GM23338 (cell line): Measurements from ENCODE around the gene NMBR. TPM values are rescaled to one million over a fixed set of nuclear protein-coding genes. Genes with fewer than 3 reads are reported as not detected.

Source experiments
- ATAC-seq: fragments of 200-7000 bp; cut with Tn5 transposase; 3 replicates; pipeline ENCODE4 v1.9.1; 2020
- DNase-seq: peaks from one replicate; pipeline ENCODE4 v3.0.0-alpha.2; 2015; ENCODE audit warnings: low spot score
- H2AFZ ChIP-seq: fragments of 200-600 bp; sonication (generic); 2 replicates; pipeline ENCODE4 v1.8.0; 2016; ENCODE audit warnings: antibody characterized with exemption, mild to moderate bottlenecking, moderate library complexity
- H3F3A ChIP-seq: fragments of 200-600 bp; sonication (generic); replicated peaks from 2 replicates; pipeline ENCODE4 v1.8.0; 2017; ENCODE audit warnings: antibody characterized with exemption, mixed run types, low read depth
- H3K27ac ChIP-seq: fragments of 200-600 bp; sonication (generic); 2 replicates; pipeline ENCODE4 v1.6.1; 2016; ENCODE audit warnings: low read depth
- H3K27me3 ChIP-seq: fragments of 200-600 bp; sonication (generic); 2 replicates; pipeline ENCODE4 v1.8.0; 2016; ENCODE audit warnings: mild to moderate bottlenecking, mixed run types, moderate library complexity; ENCODE audit not compliant: insufficient read depth
- H3K36me3 ChIP-seq: fragments of 200-600 bp; sonication (generic); 2 replicates; pipeline ENCODE4 v1.8.0; 2016; ENCODE audit warnings: mild to moderate bottlenecking; ENCODE audit not compliant: insufficient read depth
- H3K4me1 ChIP-seq: fragments of 200-600 bp; sonication (generic); 2 replicates; pipeline ENCODE4 v1.8.0; 2016; ENCODE audit warnings: mild to moderate bottlenecking, moderate library complexity; ENCODE audit not compliant: insufficient read depth
- H3K4me2 ChIP-seq: fragments of 200-600 bp; sonication (generic); 2 replicates; pipeline ENCODE4 v1.7.1; 2017; ENCODE audit warnings: mixed run types
- H3K4me3 ChIP-seq: fragments of 200-600 bp; sonication (generic); 2 replicates; pipeline ENCODE4 v1.6.1; 2016; ENCODE audit warnings: mixed run types
- H3K79me2 ChIP-seq: fragments of 200-600 bp; sonication (generic); replicated peaks from 2 replicates; pipeline ENCODE4 v1.8.0; 2017; ENCODE audit warnings: mild to moderate bottlenecking; ENCODE audit not compliant: insufficient read depth
- H3K9me2 ChIP-seq: fragments of 200-600 bp; sonication (generic); 2 replicates; pipeline ENCODE4 v1.8.0; 2017; ENCODE audit not compliant: insufficient read depth
- H4K20me1 ChIP-seq: fragments of 200-600 bp; sonication (generic); replicated peaks from 2 replicates; pipeline ENCODE4 v1.8.0; 2017; ENCODE audit warnings: mild to moderate bottlenecking; ENCODE audit not compliant: insufficient read depth
- H3K27ac Mint-ChIP-seq: 2 replicates; pipeline ENCODE4 v1.8.0; 2020; ENCODE audit warnings: inconsistent platforms, mild to moderate bottlenecking, moderate library complexity, mixed read lengths
- H3K27me3 Mint-ChIP-seq: 3 replicates; pipeline ENCODE4 v1.8.0; 2022; ENCODE audit warnings: low read depth, mild to moderate bottlenecking, moderate library complexity, mixed read lengths, inconsistent platforms; ENCODE audit not compliant: insufficient read depth, poor library complexity
- H3K36me3 Mint-ChIP-seq: 3 replicates; pipeline ENCODE4 v1.8.0; 2021; ENCODE audit warnings: low read depth, mild to moderate bottlenecking, inconsistent platforms, moderate library complexity, mixed read lengths
- H3K4me1 Mint-ChIP-seq: 3 replicates; pipeline ENCODE4 v1.8.0; 2020; ENCODE audit warnings: mild to moderate bottlenecking, inconsistent platforms, mixed read lengths
- H3K4me3 Mint-ChIP-seq: 3 replicates; pipeline ENCODE4 v1.8.0; 2021; ENCODE audit warnings: moderate library complexity, mild to moderate bottlenecking, inconsistent platforms, mixed read lengths
- H3K9me3 Mint-ChIP-seq: 3 replicates; pipeline ENCODE4 v1.8.0; 2020; ENCODE audit warnings: moderate library complexity, mild to moderate bottlenecking, inconsistent platforms, mixed read lengths
- CREB1 ChIP-seq: fragments of 250-450 bp; sonication (Bioruptor Pico); IDR thresholded peaks from 2 replicates; pipeline ENCODE4 v1.5.0; 2020; ENCODE audit warnings: low read depth, mild to moderate bottlenecking, moderate library complexity
- EZH2 ChIP-seq: fragments of 200-600 bp; sonication (generic); IDR thresholded peaks from one replicate; pipeline ENCODE4 v1.8.0; 2017; ENCODE audit warnings: antibody characterized with exemption, mild to moderate bottlenecking, low read depth; ENCODE audit not compliant: unreplicated experiment
- EZH2phosphoT487 ChIP-seq: fragments of 200-600 bp; sonication (generic); IDR thresholded peaks from one replicate; pipeline ENCODE4 v1.8.1; 2018; ENCODE audit warnings: antibody characterized with exemption; ENCODE audit not compliant: unreplicated experiment
- JUNB ChIP-seq: IDR thresholded peaks from one replicate; pipeline ENCODE4 v1.6.1; 2016; ENCODE audit warnings: antibody characterized with exemption; ENCODE audit not compliant: unreplicated experiment
- POLR2AphosphoS5 ChIP-seq: IDR thresholded peaks from 2 replicates; pipeline ENCODE4 v1.6.1; 2016; ENCODE audit warnings: antibody characterized with exemption, low read depth
- ZNF114 ChIP-seq: fragments of 250-450 bp; sonication (Bioruptor Pico); IDR thresholded peaks from 2 replicates; pipeline ENCODE4 v1.5.0; 2020; ENCODE audit warnings: mild to moderate bottlenecking, moderate library complexity
- polyA plus RNA-seq: library from polyadenylated mRNA; unstranded; fragments of >200 nt; fragmentation: Nextera tagmentation; extraction: Ambion mirVana; gene quantifications from 2 replicates; pipeline ENCODE4 v1.2.1, GENCODE V29; 2016
- total RNA-seq: library from RNA; depleted of rRNA; stranded (reverse); fragments of >200 nt; shearing (Covaris generic); gene quantifications from 2 replicates; pipeline ENCODE4 v1.2.3, GENCODE V29; 2014
- TF ChIP-seq, protein P1 (sequence below): fragments of 250-450 bp; sonication (Bioruptor Pico); IDR thresholded peaks from 2 replicates; pipeline ENCODE4 v1.5.0; 2020; ENCODE audit warnings: mild to moderate bottlenecking, moderate library complexity

The NMBR gene
- total and polyA plus RNA-seq, 2 experiments from 2014 or later = not detected

DNA sequence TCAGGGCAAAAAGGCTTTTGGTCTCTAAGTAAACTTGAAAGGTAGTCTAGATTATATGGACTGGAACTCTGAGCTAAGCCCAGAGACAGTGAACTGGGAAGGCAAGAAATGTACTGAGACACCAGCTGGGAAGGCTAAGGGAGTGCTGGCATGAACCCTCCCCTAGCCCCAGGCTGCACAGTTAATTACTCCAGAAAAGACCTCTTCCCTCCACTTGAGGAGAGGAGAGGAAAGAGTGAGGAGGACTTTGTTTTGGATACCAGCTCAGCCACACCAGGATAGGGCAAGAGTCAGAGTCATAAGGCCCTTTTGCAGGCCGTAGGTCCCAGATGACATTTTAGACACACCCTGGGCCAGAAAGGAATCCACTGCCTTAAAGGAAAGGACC, 98.3 kb downstream of the NMBR start:
- no peaks in the 10 kb centered on the region for H3K27me3 ChIP-seq
- H2AFZ ChIP-seq = peak overlapping the region; percentile 34; the same call in 1 of the 2 replicates
- H4K20me1 ChIP-seq = no peaks in the 10 kb centered on the region
- peaks cover 4% of the 10 kb centered on the region; the same call in 1 of the 3 replicates for H3K9me3 Mint-ChIP-seq
- no peak overlapping the region for H3K4me3 Mint-ChIP-seq
- no peaks in the 10 kb centered on the region for H3K4me1 Mint-ChIP-seq
- no peaks in the 10 kb centered on the region for H3K27me3 Mint-ChIP-seq
- H3K36me3 Mint-ChIP-seq = no peaks in the 10 kb centered on the region
- ATAC-seq (no peak), DNase-seq (no peak)
- no peaks in the 10 kb centered on the region for H3K36me3 ChIP-seq
- no peak overlapping the region for H3K27ac ChIP-seq
- peaks cover 5% of the 10 kb centered on the region; the same call in 1 of the 2 replicates for H3K9me2 ChIP-seq
- H3F3A ChIP-seq = no peaks in the 10 kb centered on the region
- H3K4me3 ChIP-seq = no peak overlapping the region
- H3K4me1 ChIP-seq = no peaks in the 10 kb centered on the region
- no peak overlapping the region for H3K27ac Mint-ChIP-seq
- no peak overlapping the region for H3K4me2 ChIP-seq
- TF ChIP-seq EZH2 = no peak
- TF ChIP-seq, protein P1, sequence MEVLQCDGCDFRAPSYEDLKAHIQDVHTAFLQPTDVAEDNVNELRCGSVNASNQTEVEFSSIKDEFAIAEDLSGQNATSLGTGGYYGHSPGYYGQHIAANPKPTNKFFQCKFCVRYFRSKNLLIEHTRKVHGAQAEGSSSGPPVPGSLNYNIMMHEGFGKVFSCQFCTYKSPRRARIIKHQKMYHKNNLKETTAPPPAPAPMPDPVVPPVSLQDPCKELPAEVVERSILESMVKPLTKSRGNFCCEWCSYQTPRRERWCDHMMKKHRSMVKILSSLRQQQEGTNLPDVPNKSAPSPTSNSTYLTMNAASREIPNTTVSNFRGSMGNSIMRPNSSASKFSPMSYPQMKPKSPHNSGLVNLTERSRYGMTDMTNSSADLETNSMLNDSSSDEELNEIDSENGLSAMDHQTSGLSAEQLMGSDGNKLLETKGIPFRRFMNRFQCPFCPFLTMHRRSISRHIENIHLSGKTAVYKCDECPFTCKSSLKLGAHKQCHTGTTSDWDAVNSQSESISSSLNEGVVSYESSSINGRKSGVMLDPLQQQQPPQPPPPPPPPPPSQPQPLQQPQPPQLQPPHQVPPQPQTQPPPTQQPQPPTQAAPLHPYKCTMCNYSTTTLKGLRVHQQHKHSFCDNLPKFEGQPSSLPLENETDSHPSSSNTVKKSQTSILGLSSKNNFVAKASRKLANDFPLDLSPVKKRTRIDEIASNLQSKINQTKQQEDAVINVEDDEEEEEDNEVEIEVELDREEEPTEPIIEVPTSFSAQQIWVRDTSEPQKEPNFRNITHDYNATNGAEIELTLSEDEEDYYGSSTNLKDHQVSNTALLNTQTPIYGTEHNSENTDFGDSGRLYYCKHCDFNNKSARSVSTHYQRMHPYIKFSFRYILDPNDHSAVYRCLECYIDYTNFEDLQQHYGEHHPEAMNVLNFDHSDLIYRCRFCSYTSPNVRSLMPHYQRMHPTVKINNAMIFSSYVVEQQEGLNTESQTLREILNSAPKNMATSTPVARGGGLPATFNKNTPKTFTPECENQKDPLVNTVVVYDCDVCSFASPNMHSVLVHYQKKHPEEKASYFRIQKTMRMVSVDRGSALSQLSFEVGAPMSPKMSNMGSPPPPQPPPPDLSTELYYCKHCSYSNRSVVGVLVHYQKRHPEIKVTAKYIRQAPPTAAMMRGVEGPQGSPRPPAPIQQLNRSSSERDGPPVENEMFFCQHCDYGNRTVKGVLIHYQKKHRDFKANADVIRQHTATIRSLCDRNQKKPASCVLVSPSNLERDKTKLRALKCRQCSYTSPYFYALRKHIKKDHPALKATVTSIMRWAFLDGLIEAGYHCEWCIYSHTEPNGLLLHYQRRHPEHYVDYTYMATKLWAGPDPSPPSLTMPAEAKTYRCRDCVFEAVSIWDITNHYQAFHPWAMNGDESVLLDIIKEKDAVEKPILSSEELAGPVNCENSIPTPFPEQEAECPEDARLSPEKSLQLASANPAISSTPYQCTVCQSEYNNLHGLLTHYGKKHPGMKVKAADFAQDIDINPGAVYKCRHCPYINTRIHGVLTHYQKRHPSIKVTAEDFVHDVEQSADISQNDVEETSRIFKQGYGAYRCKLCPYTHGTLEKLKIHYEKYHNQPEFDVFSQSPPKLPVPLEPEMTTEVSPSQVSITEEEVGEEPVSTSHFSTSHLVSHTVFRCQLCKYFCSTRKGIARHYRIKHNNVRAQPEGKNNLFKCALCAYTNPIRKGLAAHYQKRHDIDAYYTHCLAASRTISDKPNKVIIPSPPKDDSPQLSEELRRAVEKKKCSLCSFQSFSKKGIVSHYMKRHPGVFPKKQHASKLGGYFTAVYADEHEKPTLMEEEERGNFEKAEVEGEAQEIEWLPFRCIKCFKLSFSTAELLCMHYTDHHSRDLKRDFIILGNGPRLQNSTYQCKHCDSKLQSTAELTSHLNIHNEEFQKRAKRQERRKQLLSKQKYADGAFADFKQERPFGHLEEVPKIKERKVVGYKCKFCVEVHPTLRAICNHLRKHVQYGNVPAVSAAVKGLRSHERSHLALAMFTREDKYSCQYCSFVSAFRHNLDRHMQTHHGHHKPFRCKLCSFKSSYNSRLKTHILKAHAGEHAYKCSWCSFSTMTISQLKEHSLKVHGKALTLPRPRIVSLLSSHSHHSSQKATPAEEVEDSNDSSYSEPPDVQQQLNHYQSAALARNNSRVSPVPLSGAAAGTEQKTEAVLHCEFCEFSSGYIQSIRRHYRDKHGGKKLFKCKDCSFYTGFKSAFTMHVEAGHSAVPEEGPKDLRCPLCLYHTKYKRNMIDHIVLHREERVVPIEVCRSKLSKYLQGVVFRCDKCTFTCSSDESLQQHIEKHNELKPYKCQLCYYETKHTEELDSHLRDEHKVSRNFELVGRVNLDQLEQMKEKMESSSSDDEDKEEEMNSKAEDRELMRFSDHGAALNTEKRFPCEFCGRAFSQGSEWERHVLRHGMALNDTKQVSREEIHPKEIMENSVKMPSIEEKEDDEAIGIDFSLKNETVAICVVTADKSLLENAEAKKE (CRISPR knock-in tag) = no peak
- TF ChIP-seq EZH2phosphoT487 = no peak
- TF ChIP-seq JUNB = no peak
- TF ChIP-seq POLR2AphosphoS5 = no peak
- TF ChIP-seq CREB1 (CRISPR knock-in tag) = no peak
- TF ChIP-seq ZNF114 (CRISPR knock-in tag) = no peak
- H3K79me2 ChIP-seq = no peaks in the 10 kb centered on the region
